GM19468 (cell line): ENCODE measurements around the gene TTYH3.
"Not testable (repeated sequence)": the region's sequence is repeated elsewhere in the genome, so short reads cannot be mapped to it uniquely, and the experiment has no call there.

Source experiments
- ATAC-seq: cut with Tn5 transposase; IDR thresholded peaks from one replicate; pipeline ENCODE4 v1.9.1; 2021; ENCODE audit warnings: mild to moderate bottlenecking, moderate library complexity, moderate number of reproducible peaks; ENCODE audit not compliant: unreplicated experiment; ENCODE audit errors: extremely low read depth

The TTYH3 gene

GRCh38 chr7:2631946-2632732, at the start of gene TTYH3:
TSS of gene TTYH3 (plus strand) at chr7:2631986. CDS start at chr7:2632156, 170 bp downstream.
- peak; percentile 23 for ATAC-seq

GRCh38 chr7:2582006-2582735, 49.6 kb upstream of the TTYH3 start:
- ATAC-seq, result no peak

- no peak for ATAC-seq
These were observed 47.8 kb upstream of the TTYH3 start for GRCh38 chr7:2583798-2584580.

GRCh38 chr7:2585446-2585845, 46.3 kb upstream of the TTYH3 start:
- ATAC-seq, result no peak

- ATAC-seq, result no peak
These were observed 45.3 kb upstream of the TTYH3 start for GRCh38 chr7:2586326-2587020.

GRCh38 chr7:2587134-2587533, 44.7 kb upstream of the TTYH3 start:
- no peak for ATAC-seq

GRCh38 chr7:2587778-2588177, 44.0 kb upstream of the TTYH3 start:
- no peak for ATAC-seq

GRCh38 chr7:2589341-2589740, 42.4 kb upstream of the TTYH3 start:
- ATAC-seq, result no peak

- ATAC-seq, result not testable (repeated sequence)
These were observed 41.8 kb upstream of the TTYH3 start for GRCh38 chr7:2589941-2590340.

- no peak for ATAC-seq
These were observed 39.4 kb upstream of the TTYH3 start for GRCh38 chr7:2592375-2592865.

GRCh38 chr7:2593036-2593727, 38.6 kb upstream of the TTYH3 start:
- no peak for ATAC-seq

GRCh38 chr7:2594599-2594998, 37.2 kb upstream of the TTYH3 start:
- ATAC-seq, result no peak

GRCh38 chr7:2595258-2595860, 36.4 kb upstream of the TTYH3 start:
- no peak for ATAC-seq

GRCh38 chr7:2596464-2597272, 35.1 kb upstream of the TTYH3 start:
- ATAC-seq, result no peak

- ATAC-seq, result no peak
These were observed 34.5 kb upstream of the TTYH3 start for GRCh38 chr7:2597273-2597640.

- no peak for ATAC-seq
These were observed 33.5 kb upstream of the TTYH3 start for GRCh38 chr7:2598154-2598823.

GRCh38 chr7:2601065-2601464, 30.7 kb upstream of the TTYH3 start:
- ATAC-seq, result no peak

GRCh38 chr7:2601907-2602306, 29.9 kb upstream of the TTYH3 start:
- no peak for ATAC-seq
